ENCODE results near the gene PCBP4. TPM values are rescaled to one million over a fixed set of nuclear protein-coding genes. Genes with fewer than 3 reads are reported as not detected.

Gene PCBP4
- total RNA-seq, 1 donor from 2014 or later, result 10.3 TPM

- peak; percentile 85 for DNase-seq
- Mint-ChIP-seq H3K4me3 (no peak overlapping the region), H3K27ac (no peak overlapping the region), H3K4me1 (peaks cover 5% of the 10 kb centered on the region), H3K36me3 (ENCODE audit: low read depth) (no peaks in the 10 kb centered on the region), H3K9me3 (no peaks in the 10 kb centered on the region), H3K27me3 (peaks cover 2% of the 10 kb centered on the region)
- ChIA-PET POLR2A (interaction anchor here (0.6 to 1.4 kb wide), 4 partner anchors 141 to 339 kb away, joined by 3 to 5 read pairs (median 3); no protein-coding TSS in a partner anchor), CTCF (interaction anchor here (0.7 to 6.1 kb wide), 16 partner anchors 10 to 237 kb away, joined by 3 to 78 read pairs (median 5); partner anchors contain the start of genes ACY1, DUSP7, PARP3 and POC1A)
- peak; percentile 56 for TF ChIP-seq CTCF (IDR thresholded peaks at IDR 0.05)
- intact Hi-C loops (cut with micrococcal nuclease), result loop anchor here (1.0 to 5.0 kb wide), 8 partner anchors 56 to 445 kb away; partner anchors contain the start of genes PARP3 and WDR82
- peak; percentile 99 for ATAC-seq (ENCODE audit: low read depth)
These were observed 34.3 kb upstream of the PCBP4 start for GRCh38 chr3:52001443-52001974.

GRCh38 chr3:51999846-52000245 lies 32.6 kb upstream of the PCBP4 start:
- intact Hi-C loops (cut with micrococcal nuclease), result loop anchor here (2.0 to 5.0 kb wide), 4 partner anchors 222 to 687 kb away; partner anchors contain the start of genes GNL3, PBRM1 and WDR82
- Mint-ChIP-seq H3K27ac (no peak overlapping the region), H3K4me3 (no peak overlapping the region), H3K9me3 (no peaks in the 10 kb centered on the region), H3K4me1 (peaks cover 15% of the 10 kb centered on the region), H3K36me3 (ENCODE audit: low read depth) (peaks cover 10% of the 10 kb centered on the region), H3K27me3 (no peaks in the 10 kb centered on the region)
- POLR2A ChIA-PET, result no interaction called here
- CTCF ChIA-PET, result interaction anchor here (1.6 to 6.1 kb wide), 2 partner anchors 143 to 239 kb away, joined by 5 to 78 read pairs; partner anchors contain the start of gene TWF2
- DNase-seq (no peak), ATAC-seq (ENCODE audit: low read depth) (no peak)
- TF ChIP-seq CTCF (IDR thresholded peaks at IDR 0.05), result no peak

GRCh38 chr3:51998774-51999173 lies 31.5 kb upstream of the PCBP4 start:
- CTCF ChIA-PET, result interaction anchor here (1.3 to 1.5 kb wide), 3 partner anchors 124 to 146 kb away, joined by 4 to 5 read pairs (median 4); no protein-coding TSS in a partner anchor
- Mint-ChIP-seq H3K36me3 (ENCODE audit: low read depth) (peaks cover 21% of the 10 kb centered on the region), H3K4me1 (peaks cover 26% of the 10 kb centered on the region), H3K9me3 (no peaks in the 10 kb centered on the region), H3K27me3 (no peaks in the 10 kb centered on the region), H3K4me3 (no peak overlapping the region), H3K27ac (no peak overlapping the region)
- POLR2A ChIA-PET, result interaction anchor here (0.6 to 1.0 kb wide), 2 partner anchors 24 to 26 kb away, joined by 3 to 5 read pairs; partner anchors contain the start of gene ABHD14A
- no peak for DNase-seq
- intact Hi-C loops (cut with micrococcal nuclease), result loop anchor here (5.0 kb wide), 1 partner anchor 689 kb away; the partner anchor contains the start of genes GNL3 and PBRM1
- TF ChIP-seq CTCF (IDR thresholded peaks at IDR 0.05), result no peak
- ATAC-seq (ENCODE audit: low read depth), result no peak

- DNase-seq (no peak), ATAC-seq (ENCODE audit: low read depth) (no peak)
- Mint-ChIP-seq H3K27ac (no peak overlapping the region), H3K4me1 (peaks cover 31% of the 10 kb centered on the region), H3K27me3 (no peaks in the 10 kb centered on the region), H3K36me3 (ENCODE audit: low read depth) (peaks cover 28% of the 10 kb centered on the region), H3K9me3 (no peaks in the 10 kb centered on the region), H3K4me3 (no peak overlapping the region)
- POLR2A ChIA-PET, result interaction anchor here (0.6 to 1.0 kb wide), 4 partner anchors 24 to 228 kb away, joined by 3 to 5 read pairs (median 4); partner anchors contain the start of gene ABHD14A
- no peak for TF ChIP-seq CTCF (IDR thresholded peaks at IDR 0.05)
- intact Hi-C loops (cut with micrococcal nuclease), result loop anchor here (5.0 kb wide), 1 partner anchor 689 kb away; the partner anchor contains the start of genes GNL3 and PBRM1
- CTCF ChIA-PET, result interaction anchor here (1.3 to 1.5 kb wide), 3 partner anchors 125 to 147 kb away, joined by 4 to 5 read pairs (median 4); no protein-coding TSS in a partner anchor
These were observed 30.8 kb upstream of the PCBP4 start for GRCh38 chr3:51997935-51998596.
